HG03342 (cell line): ENCODE measurements around the gene SSU72.
A peak's percentile ranks its signal among the peaks of the same experiment; 100 is the strongest.
"Not testable (repeated sequence)": the region's sequence is repeated elsewhere in the genome, so short reads cannot be mapped to it uniquely, and the experiment has no call there.

Experiments used
- ATAC-seq: cut with Tn5 transposase; IDR thresholded peaks from one replicate; pipeline ENCODE4 v1.9.1; 2021; ENCODE audit warnings: mild to moderate bottlenecking, moderate library complexity; ENCODE audit not compliant: unreplicated experiment

Gene SSU72

GRCh38 chr1:1510912-1511532 lies 63.6 kb downstream of the SSU72 start:
- no peak for ATAC-seq

- ATAC-seq = not testable (repeated sequence)
Measured at GRCh38 chr1:1509465-1509850, 65.2 kb downstream of the SSU72 start.

GRCh38 chr1:1508775-1509464 lies 65.7 kb downstream of the SSU72 start:
- ATAC-seq = not testable (repeated sequence)

GRCh38 chr1:1507305-1507704 lies 67.4 kb downstream of the SSU72 start:
- ATAC-seq = no peak

GRCh38 chr1:1505801-1506200 lies 68.9 kb downstream of the SSU72 start:
- ATAC-seq = not testable (repeated sequence)

- ATAC-seq = peak; percentile 46
Measured at GRCh38 chr1:1505366-1505798, 69.3 kb downstream of the SSU72 start.

GRCh38 chr1:1504777-1505365 lies 69.8 kb downstream of the SSU72 start:
- ATAC-seq = not testable (repeated sequence)

GRCh38 chr1:1495461-1495975 lies 79.1 kb downstream of the SSU72 start:
- ATAC-seq = not testable (repeated sequence)

- not testable (repeated sequence) for ATAC-seq
Measured at GRCh38 chr1:1494311-1494710, 80.4 kb downstream of the SSU72 start.
